HG02973 (cell line): Measurements from ENCODE around the gene OGFR.

Experiments
- ATAC-seq: cut with Tn5 transposase; IDR thresholded peaks from one replicate; pipeline ENCODE4 v1.9.1; 2021; ENCODE audit warnings: moderate library complexity; ENCODE audit not compliant: unreplicated experiment

OGFR gene, protein sequence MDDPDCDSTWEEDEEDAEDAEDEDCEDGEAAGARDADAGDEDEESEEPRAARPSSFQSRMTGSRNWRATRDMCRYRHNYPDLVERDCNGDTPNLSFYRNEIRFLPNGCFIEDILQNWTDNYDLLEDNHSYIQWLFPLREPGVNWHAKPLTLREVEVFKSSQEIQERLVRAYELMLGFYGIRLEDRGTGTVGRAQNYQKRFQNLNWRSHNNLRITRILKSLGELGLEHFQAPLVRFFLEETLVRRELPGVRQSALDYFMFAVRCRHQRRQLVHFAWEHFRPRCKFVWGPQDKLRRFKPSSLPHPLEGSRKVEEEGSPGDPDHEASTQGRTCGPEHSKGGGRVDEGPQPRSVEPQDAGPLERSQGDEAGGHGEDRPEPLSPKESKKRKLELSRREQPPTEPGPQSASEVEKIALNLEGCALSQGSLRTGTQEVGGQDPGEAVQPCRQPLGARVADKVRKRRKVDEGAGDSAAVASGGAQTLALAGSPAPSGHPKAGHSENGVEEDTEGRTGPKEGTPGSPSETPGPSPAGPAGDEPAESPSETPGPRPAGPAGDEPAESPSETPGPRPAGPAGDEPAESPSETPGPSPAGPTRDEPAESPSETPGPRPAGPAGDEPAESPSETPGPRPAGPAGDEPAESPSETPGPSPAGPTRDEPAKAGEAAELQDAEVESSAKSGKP

DNA sequence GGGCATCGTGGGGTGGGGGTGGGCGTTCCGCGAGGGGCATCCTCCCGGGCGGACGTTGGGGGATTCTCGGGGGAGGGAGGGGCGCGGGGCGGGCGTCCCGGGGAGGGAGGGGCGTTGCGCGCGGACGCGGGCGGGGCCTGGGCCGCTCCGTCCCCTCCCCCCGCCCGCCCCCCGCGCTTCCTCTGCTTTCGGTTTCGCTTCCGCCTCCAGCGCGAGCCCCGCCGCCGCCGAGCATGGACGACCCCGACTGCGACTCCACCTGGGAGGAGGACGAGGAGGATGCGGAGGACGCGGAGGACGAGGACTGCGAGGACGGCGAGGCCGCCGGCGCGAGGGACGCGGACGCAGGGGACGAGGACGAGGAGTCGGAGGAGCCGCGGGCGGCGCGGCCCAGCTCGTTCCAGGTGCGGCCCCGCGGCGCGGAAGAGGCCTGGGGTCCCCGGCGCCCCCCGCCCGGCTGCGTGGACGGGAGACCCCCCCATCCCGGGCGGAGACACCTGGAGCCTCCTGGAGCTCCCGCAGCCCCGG is at the start of gene OGFR:
OGFR (plus strand) TSS at position 209 of the 528 bp plus-strand sequence; CDS start at position 234, 25 bp downstream.
- no peak for ATAC-seq

DNA sequence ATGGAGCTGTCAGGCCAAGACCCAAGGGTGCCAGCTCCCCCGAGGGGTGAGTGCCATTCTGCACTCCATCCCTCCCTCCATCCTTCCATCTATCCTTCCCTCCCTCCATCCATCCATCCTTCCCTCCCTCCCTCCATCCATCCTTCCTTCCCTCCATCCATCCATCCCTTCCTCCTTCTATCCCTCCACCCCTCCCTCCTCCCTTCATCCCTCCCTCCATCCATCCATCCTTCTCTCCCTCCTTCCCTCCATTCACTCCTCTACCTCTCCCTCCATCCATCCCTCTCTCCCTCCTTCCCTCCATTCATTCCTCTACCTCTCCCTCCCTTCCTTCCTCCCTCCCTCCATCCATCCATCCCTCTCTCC is 49.7 kb upstream of the OGFR start:
- no peak for ATAC-seq

DNA sequence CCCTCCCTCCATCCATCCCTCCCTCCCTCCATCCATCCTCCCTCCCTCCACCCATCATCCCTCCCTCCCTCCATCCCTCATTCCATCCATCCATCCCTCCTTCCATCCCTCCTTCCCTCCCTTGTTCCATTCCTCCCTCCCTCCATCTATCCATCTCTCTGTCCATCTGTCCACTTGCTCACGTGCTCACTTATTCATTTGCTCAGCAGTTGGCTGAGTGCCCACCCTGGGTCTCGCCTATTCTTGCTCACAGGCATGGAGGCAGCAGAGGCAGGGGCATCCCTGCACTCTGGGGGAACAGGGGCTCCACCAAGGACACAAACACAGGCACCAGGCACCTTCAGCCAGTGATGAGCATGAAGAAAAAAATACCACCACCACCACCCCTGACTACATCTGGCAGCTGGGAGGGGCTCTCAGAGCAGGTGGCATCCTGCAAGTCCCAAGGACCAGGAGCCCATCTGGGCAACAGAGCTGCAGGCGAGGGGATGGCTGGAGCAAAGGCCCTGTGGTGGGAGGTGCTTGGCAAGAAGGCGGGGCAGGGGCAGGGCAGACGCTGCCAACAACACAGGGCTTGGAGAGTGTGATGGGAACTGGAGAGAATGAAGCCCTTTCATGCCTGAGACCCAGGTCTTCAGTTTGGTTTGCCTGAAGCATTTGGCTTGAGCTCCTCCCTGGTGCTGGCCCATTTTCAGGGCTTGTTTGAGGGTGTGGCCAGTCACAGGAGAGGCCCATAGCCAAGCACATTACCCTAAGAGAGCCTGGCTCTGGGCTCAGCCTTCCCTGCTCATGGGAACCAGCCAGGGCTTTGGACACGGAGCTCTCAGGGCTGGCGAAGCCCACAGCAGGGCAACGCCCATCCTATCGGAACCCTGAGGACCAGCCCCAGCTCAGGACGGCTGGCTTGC is 48.6 kb upstream of the OGFR start:
- no peak for ATAC-seq

DNA sequence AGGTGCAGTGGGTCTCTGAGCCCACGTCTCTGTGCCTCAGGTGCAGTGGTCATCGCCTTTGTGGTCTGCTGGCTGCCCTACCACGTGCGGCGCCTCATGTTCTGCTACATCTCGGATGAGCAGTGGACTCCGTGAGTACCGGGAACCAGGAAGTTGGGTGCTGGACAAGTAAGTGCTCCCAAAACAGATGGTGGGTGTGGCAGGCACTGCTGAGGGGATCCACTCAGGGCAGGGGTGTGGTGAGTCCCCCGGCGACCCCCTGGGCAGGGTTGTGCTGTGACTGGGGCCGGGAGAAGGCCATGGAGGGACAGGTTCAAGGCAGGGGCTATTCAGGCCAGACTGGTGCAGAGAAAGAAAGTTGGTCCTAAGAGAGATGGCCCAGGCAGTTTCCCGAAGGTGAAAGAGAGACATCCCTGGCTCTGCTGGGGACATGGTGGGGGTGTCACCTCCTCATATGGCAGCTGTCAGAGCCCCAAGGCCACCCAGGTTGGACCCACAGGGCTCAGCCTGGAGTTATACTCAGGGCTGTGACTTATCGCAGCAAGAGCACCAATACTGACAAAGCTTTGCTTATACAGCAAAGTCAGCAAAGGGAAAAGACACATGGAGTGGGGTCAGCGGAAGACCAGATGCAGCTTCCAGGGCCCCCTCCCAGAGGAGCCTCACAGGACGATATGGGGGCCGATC is 46.3 kb upstream of the OGFR start:
- ATAC-seq, result no peak

DNA sequence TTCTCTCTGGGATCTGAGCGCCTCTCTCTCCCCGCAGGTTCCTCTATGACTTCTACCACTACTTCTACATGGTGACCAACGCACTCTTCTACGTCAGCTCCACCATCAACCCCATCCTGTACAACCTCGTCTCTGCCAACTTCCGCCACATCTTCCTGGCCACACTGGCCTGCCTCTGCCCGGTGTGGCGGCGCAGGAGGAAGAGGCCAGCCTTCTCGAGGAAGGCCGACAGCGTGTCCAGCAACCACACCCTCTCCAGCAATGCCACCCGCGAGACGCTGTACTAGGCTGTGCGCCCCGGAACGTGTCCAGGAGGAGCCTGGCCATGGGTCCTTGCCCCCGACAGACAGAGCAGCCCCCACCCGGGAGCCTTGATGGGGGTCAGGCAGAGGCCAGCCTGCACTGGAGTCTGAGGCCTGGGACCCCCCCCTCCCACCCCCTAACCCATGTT is 44.6 kb upstream of the OGFR start:
- no peak for ATAC-seq

DNA sequence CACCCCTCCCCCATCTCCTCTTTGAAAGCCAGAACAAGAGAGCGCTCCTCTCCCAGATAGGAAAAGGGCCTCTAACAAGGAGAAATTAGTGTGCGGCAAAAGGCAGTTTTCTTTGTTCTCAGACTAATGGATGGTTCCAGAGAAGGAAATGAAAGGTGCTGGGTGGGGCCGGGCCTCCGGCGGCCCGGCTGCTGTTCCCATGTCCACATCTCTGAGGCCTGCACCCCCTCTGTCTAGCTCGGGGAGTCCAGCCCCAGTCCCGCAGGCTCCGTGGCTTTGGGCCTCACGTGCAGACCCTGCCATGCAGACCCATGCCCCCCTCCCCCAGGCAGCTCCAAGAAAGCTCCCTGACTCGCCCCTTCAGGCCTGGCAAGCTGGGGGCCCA is 44.2 kb upstream of the OGFR start:
- ATAC-seq, result no peak

DNA sequence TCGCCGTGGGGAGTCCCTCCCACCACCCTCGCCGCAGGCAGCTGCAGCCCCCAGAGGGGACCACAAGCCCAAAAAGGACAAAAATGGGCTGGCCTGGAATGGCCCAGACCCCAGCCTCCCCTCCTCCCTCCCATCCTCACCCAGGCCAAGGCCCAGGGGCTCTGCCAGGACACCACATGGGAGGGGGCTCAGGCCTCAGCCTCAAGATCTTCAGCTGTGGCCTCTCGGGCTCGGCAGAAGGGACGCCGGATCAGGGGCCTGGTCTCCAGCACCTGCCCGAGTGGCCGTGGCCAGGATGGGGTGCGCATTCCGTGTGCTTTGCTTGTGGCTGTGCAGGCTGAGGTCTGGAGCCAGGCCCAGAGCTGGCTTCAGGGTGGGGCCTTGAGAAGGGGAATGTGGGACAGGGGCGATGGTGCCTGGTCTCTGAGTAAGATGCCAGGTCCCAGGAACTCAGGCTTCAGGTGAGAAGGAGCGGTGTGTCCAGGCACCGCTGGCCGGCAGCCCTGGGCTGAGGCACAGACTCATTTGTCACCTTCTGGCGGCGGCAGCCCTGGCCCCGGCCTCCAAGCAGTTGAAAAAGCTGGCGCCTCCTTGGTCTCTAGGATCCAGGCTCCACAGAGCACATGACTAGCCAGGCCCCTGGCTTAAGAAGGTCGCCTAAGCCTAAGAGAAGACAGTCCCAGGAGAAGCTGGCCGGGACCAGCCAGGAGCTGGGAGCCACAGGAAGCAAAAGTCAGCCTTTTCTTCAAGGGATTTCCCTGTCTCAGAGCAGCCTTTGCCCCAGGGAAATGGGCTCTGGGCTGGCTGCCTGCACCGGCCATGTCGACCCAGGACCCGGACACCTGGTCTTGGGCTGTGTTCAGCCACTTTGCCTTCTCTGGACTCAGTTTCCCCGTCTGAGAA is 43.5 kb upstream of the OGFR start:
- ATAC-seq, result no peak

DNA sequence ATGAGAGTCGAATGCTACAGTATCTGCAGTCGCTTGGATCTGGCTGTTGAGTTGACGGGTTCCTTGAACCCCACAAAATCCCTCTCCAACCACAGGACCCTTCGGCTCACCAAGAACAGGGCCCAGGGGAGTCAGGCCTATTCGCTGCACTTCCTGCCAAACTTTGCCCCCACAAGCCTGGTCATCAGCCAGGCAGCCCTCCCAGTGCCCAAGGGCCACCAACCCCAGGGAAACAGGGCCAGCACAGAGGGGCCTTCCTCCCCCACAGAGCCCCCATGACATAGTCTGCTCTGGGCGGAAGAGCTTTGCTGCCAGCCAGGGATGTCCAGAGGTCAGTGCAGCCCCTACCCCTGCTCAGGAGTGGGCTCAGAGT is 42.9 kb upstream of the OGFR start:
- no peak for ATAC-seq

DNA sequence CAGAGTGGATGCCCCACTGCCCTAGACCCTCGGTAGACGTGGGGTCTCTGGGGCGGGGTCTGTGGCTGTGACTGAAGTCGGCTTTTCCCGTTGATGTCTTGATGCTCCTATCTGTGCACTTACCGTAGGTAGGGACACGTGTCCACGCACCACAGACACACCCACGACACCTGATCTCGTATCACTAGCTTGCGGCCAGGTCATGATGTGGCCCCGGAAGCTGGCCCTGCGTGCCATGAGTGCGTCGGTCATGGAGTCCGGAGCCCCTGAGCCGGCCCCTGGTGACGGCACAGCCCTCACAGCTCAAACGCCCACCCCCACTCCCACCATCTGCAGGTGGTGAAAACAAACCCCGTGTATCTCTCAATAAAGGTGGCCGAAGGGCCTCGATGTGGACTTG is 42.3 kb upstream of the OGFR start:
- no peak for ATAC-seq

DNA sequence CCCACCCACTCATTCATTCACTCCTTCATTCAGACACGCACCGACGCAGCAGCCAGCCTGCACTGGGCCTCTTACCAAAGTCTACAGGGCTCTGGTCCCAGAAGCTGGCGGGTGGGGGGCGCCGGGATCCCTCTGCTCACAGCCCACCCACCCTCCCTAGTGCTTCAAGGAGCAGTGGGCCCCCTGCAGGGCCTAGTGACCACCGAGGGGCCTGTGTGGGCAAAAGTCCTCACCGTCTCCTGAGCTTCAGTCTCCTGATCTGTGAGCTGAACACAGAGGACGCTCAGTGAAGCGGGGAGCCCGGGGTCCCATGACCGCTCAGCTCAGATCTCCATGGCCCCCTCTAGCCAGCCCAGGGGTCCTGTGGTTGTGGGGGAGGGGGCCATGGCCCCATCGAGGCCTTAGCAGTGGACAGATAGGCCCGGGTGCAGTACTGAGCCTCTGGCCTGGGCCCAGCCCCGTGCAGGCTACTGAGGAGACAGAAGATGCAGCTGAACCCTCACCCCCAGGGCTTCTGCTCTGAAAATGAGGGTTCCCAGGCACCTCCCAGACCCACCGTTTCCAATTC is 41.8 kb upstream of the OGFR start:
- ATAC-seq, result no peak

DNA sequence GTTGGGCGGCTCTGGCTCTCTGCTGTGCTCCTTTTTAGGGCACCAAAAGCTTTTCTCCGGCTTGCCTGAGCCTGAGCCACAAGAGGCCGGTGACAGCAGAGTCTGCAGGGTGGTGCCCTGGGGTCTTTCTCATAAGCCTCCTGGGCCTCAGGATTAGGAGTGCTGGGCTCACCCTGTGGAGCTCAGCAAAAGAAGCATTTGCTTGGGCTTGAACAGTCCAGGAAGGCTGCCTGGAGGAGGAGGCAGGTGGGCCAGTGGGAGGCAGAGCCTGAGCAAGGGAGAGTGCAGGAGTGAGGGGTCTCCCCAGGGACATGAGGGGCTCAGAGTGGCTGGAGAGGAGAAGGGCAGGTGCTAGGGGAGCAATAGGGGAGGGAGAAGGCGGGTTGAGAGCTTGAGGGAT is 41.2 kb upstream of the OGFR start:
- no peak for ATAC-seq

DNA sequence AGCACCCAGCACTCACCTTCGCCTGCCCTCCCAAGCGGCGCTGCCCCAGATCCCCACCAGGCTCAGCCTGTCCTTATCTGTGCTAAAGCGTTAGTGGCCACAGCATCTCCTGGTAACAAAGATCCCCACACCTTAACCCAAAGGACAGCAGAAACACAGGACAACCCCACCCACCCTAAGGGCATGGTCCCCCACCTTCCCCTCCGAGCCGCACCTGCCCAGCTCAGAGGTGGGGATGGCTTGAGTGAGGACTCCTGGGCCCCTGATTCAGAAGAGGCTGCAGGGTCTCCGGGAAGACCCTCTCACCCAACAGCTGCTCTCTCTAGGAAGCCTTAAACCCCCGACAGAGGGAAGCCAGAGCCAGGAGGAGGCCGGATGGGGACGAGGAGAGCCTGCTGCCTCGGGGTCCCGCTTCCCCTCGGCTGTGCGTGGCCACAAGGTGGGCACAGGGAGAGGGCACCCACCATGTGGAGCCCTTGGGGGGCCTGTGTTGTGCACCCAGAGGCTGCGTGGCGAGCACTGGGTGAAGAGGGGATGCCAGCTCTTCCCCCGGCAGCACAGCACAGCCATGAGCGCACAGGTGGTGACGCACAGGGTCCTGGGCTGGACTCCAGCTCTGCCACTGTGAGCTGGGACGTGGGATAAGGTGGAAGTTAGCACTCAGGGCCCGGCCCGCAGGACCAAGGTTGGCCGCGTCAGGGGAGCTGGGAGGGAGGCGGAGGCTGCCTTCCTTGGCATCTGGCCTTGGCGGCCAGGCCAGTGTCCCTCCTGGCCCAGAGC is 40.3 kb upstream of the OGFR start:
- ATAC-seq, result no peak

DNA sequence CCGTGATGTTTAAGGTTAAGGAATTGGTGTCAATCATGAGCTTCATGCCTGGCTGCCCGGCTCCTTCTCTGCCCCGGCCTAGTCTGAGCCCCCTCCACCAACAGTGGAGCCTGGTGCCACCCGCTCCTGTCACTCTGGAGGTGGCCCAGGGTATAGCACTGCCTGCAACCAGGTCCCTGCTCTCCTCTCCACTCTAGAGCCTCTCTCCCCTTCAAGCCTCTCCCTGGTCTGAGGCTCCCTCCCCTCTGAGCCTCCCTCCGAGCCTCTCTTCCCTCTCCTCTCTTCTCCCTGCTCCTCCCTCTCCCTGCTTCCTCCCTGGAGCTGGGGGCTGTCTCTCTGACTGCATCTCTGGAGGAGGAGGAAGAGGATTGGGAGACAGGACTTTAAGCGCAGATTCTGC is 39.6 kb upstream of the OGFR start:
- ATAC-seq, result no peak

DNA sequence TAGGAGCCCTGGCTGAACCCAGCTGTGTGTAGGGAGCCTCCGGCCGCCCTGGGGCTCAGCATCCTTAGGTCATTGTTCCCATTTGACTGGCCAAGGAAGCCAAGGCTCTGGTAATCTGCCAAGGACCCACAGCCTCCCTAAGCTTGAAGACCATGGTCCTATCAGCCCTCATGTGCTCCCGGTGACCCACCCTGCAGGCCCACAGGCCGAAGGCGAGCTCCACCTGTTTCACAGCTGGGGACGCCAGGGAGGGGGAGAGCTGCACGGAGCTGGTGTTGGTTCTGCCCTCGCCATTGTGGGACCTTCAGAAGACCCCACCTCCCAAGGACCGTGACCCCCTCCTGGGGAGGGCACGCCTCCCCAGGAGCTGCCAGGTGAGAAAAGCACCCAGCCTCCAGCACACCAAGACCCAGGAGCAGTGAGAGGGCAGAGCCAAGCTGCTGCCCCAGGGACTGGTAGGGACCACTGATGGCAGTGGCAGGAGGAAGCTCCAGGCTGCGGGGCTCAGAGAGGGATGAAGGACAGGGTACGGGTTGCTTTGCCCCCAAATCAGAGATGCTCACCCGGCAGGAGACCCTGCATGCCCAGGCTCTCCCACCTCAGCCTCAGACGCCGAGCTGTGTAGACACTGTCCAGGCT is 39.1 kb upstream of the OGFR start:
- ATAC-seq, result no peak

DNA sequence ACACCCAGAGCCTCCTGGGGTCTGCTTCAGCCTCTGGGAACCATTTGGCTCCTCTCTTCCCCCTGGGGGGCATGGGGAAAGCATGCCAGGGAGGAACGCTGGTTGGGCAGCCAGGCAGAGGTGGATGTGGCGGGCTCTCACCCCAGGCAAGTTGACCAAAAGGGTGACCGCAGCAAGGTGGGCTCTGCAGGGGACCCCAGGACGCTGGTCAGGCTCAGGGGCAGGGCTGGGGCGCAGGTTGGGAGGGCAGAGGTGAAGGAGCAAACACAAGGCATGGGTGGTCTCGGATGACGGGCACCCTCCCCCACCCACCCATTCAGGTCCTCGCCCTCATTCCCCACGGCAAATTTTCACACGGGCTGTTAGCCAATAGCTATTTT is 38.6 kb upstream of the OGFR start:
- ATAC-seq, result no peak

DNA sequence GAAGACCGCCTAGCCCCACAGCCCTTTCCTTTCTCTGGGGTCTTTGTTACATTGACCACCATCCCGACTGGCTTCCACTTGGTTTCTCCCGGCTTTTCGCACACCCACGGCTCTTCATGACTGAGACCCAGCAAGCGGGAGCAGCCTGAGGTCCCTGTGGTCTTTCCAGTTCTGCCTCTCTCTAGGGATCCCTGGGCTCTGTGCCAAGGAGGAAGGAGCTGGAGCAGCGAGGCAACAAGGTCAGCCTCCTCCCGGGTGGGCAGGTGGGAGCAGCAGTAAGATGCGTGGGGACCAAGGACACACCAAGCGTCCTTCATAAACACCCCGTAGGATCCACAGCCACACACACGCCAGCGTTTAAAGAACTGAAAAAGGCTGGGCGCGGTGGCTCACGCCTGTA is 37.9 kb upstream of the OGFR start:
- ATAC-seq, result no peak

DNA sequence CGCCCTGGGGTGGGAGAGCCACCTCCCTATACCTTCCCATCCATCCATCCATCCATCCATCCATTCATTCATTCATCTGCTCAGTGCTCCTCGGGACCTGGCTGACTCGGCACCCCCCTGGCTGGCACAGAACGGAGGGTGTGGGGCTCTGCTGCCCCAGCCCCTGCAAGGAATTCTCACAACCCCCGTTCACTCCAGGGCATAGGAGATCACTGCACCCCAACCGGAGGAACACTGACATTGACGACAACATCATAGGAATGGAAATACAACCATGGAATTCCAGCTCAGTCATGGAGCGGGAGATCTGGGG is 36.4 kb upstream of the OGFR start:
- no peak for ATAC-seq

DNA sequence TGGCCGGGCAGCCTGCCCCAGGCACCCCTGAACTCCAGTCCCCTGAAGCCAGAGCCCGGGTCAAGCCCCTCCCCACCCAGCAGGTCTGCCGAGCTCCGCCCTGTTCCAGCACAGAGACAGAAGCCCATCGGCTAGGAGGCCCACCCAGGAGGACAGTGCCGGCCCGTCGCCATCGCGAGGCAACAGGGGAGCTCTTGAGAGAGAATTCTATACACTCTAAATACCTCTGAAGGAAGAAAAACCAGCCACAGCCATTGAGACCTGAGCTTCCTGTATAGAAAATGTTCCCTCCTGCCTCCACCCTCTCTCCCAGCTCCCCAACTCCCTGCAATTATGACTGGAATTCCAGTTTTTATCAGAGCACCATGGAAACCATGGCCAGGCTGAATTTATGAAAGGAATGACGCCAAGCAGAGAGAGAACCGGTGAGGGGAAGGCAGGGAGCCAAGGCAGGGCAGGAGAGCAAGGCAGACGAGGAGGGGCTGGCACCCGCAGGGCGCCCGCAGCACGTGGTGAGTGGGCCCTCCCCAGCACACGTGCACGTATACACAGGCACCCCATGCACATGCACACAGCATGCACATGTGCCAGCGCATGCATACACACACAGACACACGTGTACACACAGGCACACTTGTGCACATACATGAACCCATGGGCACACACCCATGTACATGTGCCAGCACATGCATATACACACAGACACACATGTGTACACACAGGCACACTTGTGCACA is 35.9 kb upstream of the OGFR start:
- ATAC-seq, result no peak
